KMS-11 (cell line): ENCODE results near the gene THEM4.

Experiments
- H2AFZ ChIP-seq: fragments of 200-600 bp; sonication (generic); 2 replicates; pipeline ENCODE4 v1.6.1; 2016; ENCODE audit warnings: antibody characterized with exemption, mixed run types, low read depth
- H3K27ac ChIP-seq: fragments of 200-600 bp; sonication (generic); 2 replicates; pipeline ENCODE4 v1.6.1; 2016; ENCODE audit warnings: mild to moderate bottlenecking, mixed run types
- H3K27me3 ChIP-seq: fragments of 200-600 bp; sonication (generic); 2 replicates; pipeline ENCODE4 v1.6.1; 2017; ENCODE audit warnings: mild to moderate bottlenecking, low read depth, mixed run types, moderate library complexity; ENCODE audit not compliant: insufficient read depth
- H3K36me3 ChIP-seq: fragments of 200-600 bp; sonication (generic); 2 replicates; pipeline ENCODE4 v1.6.1; 2017; ENCODE audit warnings: mild to moderate bottlenecking, mixed run types; ENCODE audit not compliant: insufficient read depth
- H3K4me1 ChIP-seq: fragments of 200-600 bp; sonication (generic); 2 replicates; pipeline ENCODE4 v1.6.1; 2016; ENCODE audit warnings: mild to moderate bottlenecking, low read depth, mixed run types; ENCODE audit not compliant: poor library complexity, severe bottlenecking
- H3K4me2 ChIP-seq: fragments of 200-600 bp; sonication (generic); 2 replicates; pipeline ENCODE4 v1.7.0; 2016; ENCODE audit warnings: mild to moderate bottlenecking, mixed run types
- H3K4me3 ChIP-seq: fragments of 200-600 bp; sonication (generic); IDR thresholded peaks from 2 replicates; pipeline ENCODE4 v1.6.1; 2017; ENCODE audit warnings: low read depth, low read length, mixed read lengths; ENCODE audit not compliant: insufficient read depth
- H3K79me2 ChIP-seq: fragments of 200-600 bp; sonication (generic); 2 replicates; pipeline ENCODE4 v1.6.1; 2016; ENCODE audit warnings: low read depth, mixed run types; ENCODE audit not compliant: insufficient read depth
- H3K9ac ChIP-seq: fragments of 200-600 bp; sonication (generic); 2 replicates; pipeline ENCODE4 v1.6.1; 2016; ENCODE audit warnings: mild to moderate bottlenecking, mixed run types
- H4K20me1 ChIP-seq: fragments of 200-600 bp; sonication (generic); 2 replicates; pipeline ENCODE4 v1.6.1; 2016; ENCODE audit warnings: mild to moderate bottlenecking, mixed run types; ENCODE audit not compliant: insufficient read depth
- CTCF ChIP-seq: fragments of 200-600 bp; sonication (generic); conservative IDR thresholded peaks from 2 replicates; pipeline ENCODE4 v1.6.1; 2017; ENCODE audit warnings: low read depth, mild to moderate bottlenecking, antibody characterized with exemption, low read length, moderate library complexity, mixed read lengths

THEM4 gene

GRCh38 chr1:151942882-151943281, 33.6 kb upstream of the THEM4 start:
- Histone ChIP-seq H3K36me3 (no peaks in the 10 kb centered on the region), H3K4me2 (no peak overlapping the region), H3K27ac (no peak overlapping the region), H2AFZ (no peak overlapping the region), H4K20me1 (no peaks in the 10 kb centered on the region), H3K4me3 (no peak overlapping the region), H3K4me1 (no peaks in the 10 kb centered on the region), H3K27me3 (no peaks in the 10 kb centered on the region), H3K79me2 (no peaks in the 10 kb centered on the region), H3K9ac (no peak overlapping the region)
- no peak for TF ChIP-seq CTCF

GRCh38 chr1:151940541-151940940, 31.2 kb upstream of the THEM4 start:
- Histone ChIP-seq H4K20me1 (no peaks in the 10 kb centered on the region), H3K79me2 (no peaks in the 10 kb centered on the region), H3K4me2 (no peak overlapping the region), H3K36me3 (no peaks in the 10 kb centered on the region), H3K27ac (no peak overlapping the region), H3K27me3 (no peaks in the 10 kb centered on the region), H2AFZ (no peak overlapping the region), H3K4me3 (no peak overlapping the region), H3K9ac (no peak overlapping the region), H3K4me1 (no peaks in the 10 kb centered on the region)
- no peak for TF ChIP-seq CTCF

- no peaks in the 10 kb centered on the region for H3K4me1 ChIP-seq
- H3K36me3 ChIP-seq, result no peaks in the 10 kb centered on the region
- H3K27me3 ChIP-seq, result no peaks in the 10 kb centered on the region
- H2AFZ ChIP-seq, result no peak overlapping the region
- TF ChIP-seq CTCF, result no peak
- H4K20me1 ChIP-seq, result no peaks in the 10 kb centered on the region
- no peak overlapping the region for H3K4me3 ChIP-seq
- no peaks in the 10 kb centered on the region for H3K79me2 ChIP-seq
- H3K9ac ChIP-seq, result no peak overlapping the region
- no peak overlapping the region for H3K27ac ChIP-seq
- H3K4me2 ChIP-seq, result no peak overlapping the region
Observed at GRCh38 chr1:151939779-151940178, 30.5 kb upstream of the THEM4 start.

GRCh38 chr1:151939141-151939540, 29.8 kb upstream of the THEM4 start:
- Histone ChIP-seq H3K4me1 (peaks cover 2% of the 10 kb centered on the region), H3K79me2 (no peaks in the 10 kb centered on the region), H3K27me3 (no peaks in the 10 kb centered on the region), H2AFZ (no peak overlapping the region), H4K20me1 (no peaks in the 10 kb centered on the region), H3K9ac (no peak overlapping the region), H3K36me3 (no peaks in the 10 kb centered on the region), H3K4me3 (no peak overlapping the region), H3K27ac (no peak overlapping the region), H3K4me2 (no peak overlapping the region)
- TF ChIP-seq CTCF, result no peak

GRCh38 chr1:151936653-151937052, 27.3 kb upstream of the THEM4 start:
- TF ChIP-seq CTCF, result no peak
- Histone ChIP-seq H3K36me3 (no peaks in the 10 kb centered on the region), H3K27me3 (no peaks in the 10 kb centered on the region), H4K20me1 (no peaks in the 10 kb centered on the region), H3K79me2 (no peaks in the 10 kb centered on the region), H3K4me3 (no peak overlapping the region), H2AFZ (no peak overlapping the region), H3K4me2 (no peak overlapping the region), H3K27ac (no peak overlapping the region), H3K9ac (no peak overlapping the region), H3K4me1 (peaks cover 3% of the 10 kb centered on the region)
